Upper lobe of right lung (tissue), 1 donor: ENCODE data around the gene NAXD. TPM values are rescaled to one million over a fixed set of nuclear protein-coding genes. Genes with fewer than 3 reads are reported as not detected.

Source experiments
- ATAC-seq: fragments of 200-7000 bp; cut with Tn5 transposase; one replicate; pipeline ENCODE4 v1.9.1; 2020; ENCODE audit warnings: mild to moderate bottlenecking, moderate library complexity
- DNase-seq: peaks from one replicate; pipeline ENCODE4 v3.0.0-alpha.2; 2020
- H3K27ac ChIP-seq: fragments of 200-600 bp; one replicate; pipeline ENCODE4 v1.8.0; 2022
- H3K27me3 ChIP-seq: fragments of 200-600 bp; one replicate; pipeline ENCODE4 v1.8.0; 2022; ENCODE audit warnings: mild to moderate bottlenecking
- H3K36me3 ChIP-seq: fragments of 200-600 bp; one replicate; pipeline ENCODE4 v1.8.0; 2022
- H3K4me1 ChIP-seq: fragments of 200-600 bp; one replicate; pipeline ENCODE4 v1.8.0; 2022
- H3K4me3 ChIP-seq: fragments of 200-600 bp; one replicate; pipeline ENCODE4 v1.8.0; 2022; ENCODE audit warnings: mild to moderate bottlenecking
- H3K9me3 ChIP-seq: fragments of 200-600 bp; one replicate; pipeline ENCODE4 v1.8.0; 2022
- CTCF ChIP-seq: fragments of 200-600 bp; IDR thresholded peaks from one replicate; pipeline ENCODE4 v1.8.0; 2022; ENCODE audit warnings: antibody characterized with exemption
- intact Hi-C: fragments of 100-400 bp; cut with DNase I; formaldehyde crosslinking; loops from one replicate; pipeline ENCODE4 v1.11.0; 2022
- total RNA-seq: library from RNA; stranded (reverse); fragmentation: NEBNext Ultra II Directional; extraction: Animal tissue kit (Norgen Biotek cat#: 25700); gene quantifications from one replicate; pipeline ENCODE4 v1.2.1, GENCODE V29; 2021
- donor health status: DM: no; HTN: yes; CAD: no; lungs with severe emphysema.

NAXD gene
- total RNA-seq, 1 donor from 2014 or later = 32.2 TPM

GRCh38 chr13:110683921-110684320 lies 68.6 kb downstream of the NAXD start:
- Histone ChIP-seq H3K27me3 (no peaks in the 10 kb centered on the region), H3K36me3 (peaks cover 82% of the 10 kb centered on the region), H3K27ac (no peak overlapping the region), H3K4me3 (no peak overlapping the region), H3K4me1 (no peaks in the 10 kb centered on the region), H3K9me3 (no peaks in the 10 kb centered on the region)
- no peak for ATAC-seq
- TF ChIP-seq CTCF = no peak
- DNase-seq = no peak
- intact Hi-C loops = no loop called here

DNA sequence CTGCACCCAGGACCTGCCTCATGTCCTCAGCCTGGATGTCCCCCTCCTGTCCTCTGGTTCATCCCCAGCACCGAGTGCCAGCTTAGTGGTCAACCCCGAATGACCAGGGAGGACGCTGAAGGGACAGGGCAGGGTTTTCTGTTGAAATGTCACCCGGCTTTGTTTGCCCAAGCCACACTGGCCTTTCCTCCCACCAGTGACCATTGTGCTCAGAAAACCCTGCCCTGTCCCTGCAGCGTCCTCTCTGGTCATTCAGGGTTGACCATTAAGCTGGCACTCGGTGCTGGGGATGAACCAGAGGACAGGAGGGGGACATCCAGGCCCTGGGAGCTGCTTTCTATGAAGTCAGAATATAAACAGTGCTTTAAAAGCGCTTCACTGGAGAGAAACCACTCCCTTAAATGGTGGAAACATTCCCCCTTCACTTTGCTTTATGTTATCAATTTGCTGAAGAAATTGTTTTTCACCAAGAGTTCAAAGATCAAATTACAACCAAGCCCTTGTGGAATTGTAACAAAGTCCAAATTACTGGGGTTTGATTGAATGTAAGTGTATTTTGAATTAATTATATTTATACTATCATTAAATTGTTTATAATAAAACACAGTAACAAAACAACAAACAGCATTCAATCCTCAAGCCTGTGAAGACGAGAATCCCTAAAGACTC lies 69.2 kb downstream of the NAXD start:
- Histone ChIP-seq H3K9me3 (no peaks in the 10 kb centered on the region), H3K4me1 (no peaks in the 10 kb centered on the region), H3K4me3 (no peak overlapping the region), H3K27ac (no peak overlapping the region), H3K36me3 (peaks cover 85% of the 10 kb centered on the region), H3K27me3 (no peaks in the 10 kb centered on the region)
- ATAC-seq = no peak
- TF ChIP-seq CTCF = no peak
- intact Hi-C loops = no loop called here
- DNase-seq = no peak

GRCh38 chr13:110685305-110686020 lies 70.1 kb downstream of the NAXD start:
- Histone ChIP-seq H3K4me1 (no peaks in the 10 kb centered on the region), H3K4me3 (no peak overlapping the region), H3K36me3 (peaks cover 83% of the 10 kb centered on the region), H3K9me3 (no peaks in the 10 kb centered on the region), H3K27me3 (no peaks in the 10 kb centered on the region), H3K27ac (no peak overlapping the region)
- intact Hi-C loops = no loop called here
- DNase-seq = no peak
- TF ChIP-seq CTCF = no peak
- no peak for ATAC-seq

- Histone ChIP-seq H3K27me3 (no peaks in the 10 kb centered on the region), H3K27ac (no peak overlapping the region), H3K36me3 (peaks cover 66% of the 10 kb centered on the region), H3K4me1 (no peaks in the 10 kb centered on the region), H3K4me3 (no peak overlapping the region), H3K9me3 (no peaks in the 10 kb centered on the region)
- no peak for ATAC-seq
- intact Hi-C loops = no loop called here
- TF ChIP-seq CTCF = no peak
- DNase-seq = no peak
Observed at GRCh38 chr13:110687736-110688135, 72.4 kb downstream of the NAXD start.

DNA sequence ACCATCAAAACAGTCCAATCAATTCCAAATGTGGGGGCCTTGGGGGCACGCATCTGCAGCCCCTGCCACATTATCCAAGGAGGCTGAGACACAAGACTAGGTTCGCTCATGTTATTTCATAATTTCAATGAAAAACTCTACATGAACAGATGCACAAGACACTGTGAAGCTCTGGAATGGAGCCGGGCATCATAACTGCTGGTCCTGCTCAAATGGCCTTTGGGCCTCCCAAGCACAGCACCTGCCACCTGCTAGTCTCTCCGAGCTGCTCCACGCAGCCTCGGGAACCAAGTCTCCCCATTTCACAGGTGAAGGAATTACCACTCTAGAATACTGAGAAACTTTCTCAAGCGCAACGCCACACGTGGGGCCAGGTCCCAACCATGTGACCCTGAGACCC lies 73.7 kb downstream of the NAXD start:
- no peak for ATAC-seq

More for the DNA sequence above, 73.7 kb downstream of the NAXD start:
- Histone ChIP-seq H3K36me3 (peaks cover 60% of the 10 kb centered on the region), H3K4me1 (no peaks in the 10 kb centered on the region), H3K4me3 (no peak overlapping the region), H3K9me3 (no peaks in the 10 kb centered on the region), H3K27ac (no peak overlapping the region), H3K27me3 (no peaks in the 10 kb centered on the region)
- TF ChIP-seq CTCF = no peak
- intact Hi-C loops = no loop called here
- DNase-seq = no peak

Other genes starting within 250 kb of the NAXD start
- gene RAB20, start 53.8 kb upstream of the NAXD start, total RNA-seq = 52.4 TPM
- 69.5 TPM for gene CARS2, start 90.6 kb downstream of the NAXD start, total RNA-seq
- gene ING1, start 98.2 kb downstream of the NAXD start, total RNA-seq = 13.2 TPM